ENCODE data around the gene CC2D1B. TPM values are rescaled to one million over a fixed set of nuclear protein-coding genes. Genes with fewer than 3 reads are reported as not detected.

Gene CC2D1B
- total and polyA plus RNA-seq, 9 of the 15 experiments (the other 6 are each of a cell fraction or from before 2014, with no cell fraction given), result 1.2 to 33.6 (median 25.5) TPM

DNA sequence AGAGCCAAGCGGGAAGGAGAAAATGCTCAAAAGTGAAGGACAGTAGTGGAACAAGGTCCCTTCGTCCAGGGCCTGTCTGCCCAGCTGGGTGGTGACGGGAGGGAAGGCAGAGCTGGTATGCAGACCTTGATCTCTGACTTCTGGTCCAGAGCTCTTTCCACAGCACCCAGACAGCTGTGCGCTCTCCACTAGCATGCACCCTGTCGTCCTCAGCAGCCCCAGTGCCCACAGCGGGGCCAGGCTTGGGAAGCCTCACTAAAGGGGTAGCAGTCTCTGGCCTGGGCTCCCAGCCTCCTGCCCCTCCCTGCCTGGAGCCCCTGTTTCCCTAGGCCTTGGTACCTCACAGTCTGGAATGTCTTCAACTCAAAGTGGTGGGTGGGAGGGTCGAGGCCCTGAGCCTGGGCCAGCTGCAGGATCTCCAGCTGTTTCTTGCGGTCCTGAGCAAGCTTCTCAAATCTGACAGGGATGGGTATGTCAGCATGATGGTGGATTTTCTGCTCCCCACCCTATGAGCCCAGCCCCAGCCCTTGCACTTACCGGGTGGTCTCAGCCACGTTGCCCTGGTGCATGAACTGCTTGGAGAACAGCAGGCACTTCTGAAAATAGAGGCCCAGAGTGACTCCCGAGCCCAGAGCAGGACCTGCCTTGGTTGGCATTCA lies 10.0 kb downstream of the CC2D1B start:
- 0 out of 2 replicates have a peak, but pooled peaks cover 3% of the 10 kb centered on the region for H4K20me1 ChIP-seq (replicated peaks; ENCODE audit: control insufficient read depth, insufficient read depth, low read length)
- no peak for ATAC-seq
- WGBS (ENCODE audit: insufficient coverage, low coverage, missing lambda C conversion rate), result 92% methylated on average over 10 of the region's 11 CpGs
- no peaks in the 10 kb centered on the region for H3K9me3 ChIP-seq (replicated peaks; ENCODE audit: control insufficient read depth, insufficient read depth, low read depth, low read length)
- no peaks in the 10 kb centered on the region; a peak in 1 of 5 replicates for H3K4me1 ChIP-seq (replicated peaks in 1 of 2; ENCODE audit: control insufficient read depth in 2 of 2, insufficient read depth in 2 of 2, low read length in 2 of 2)
- ChIA-PET CTCF (ENCODE audit: low intra/inter-chr PET ratio) (no interaction called here), POLR2A (interaction anchor here (1.2 kb wide), 1 partner anchor 26 kb away, joined by 3 read pairs; no protein-coding TSS in a partner anchor)
- no peak for DNase-seq (ENCODE audit: extremely low read depth in 1 of 4, low spot score in 3 of 4)
- H3K9me1 ChIP-seq (ENCODE audit: control insufficient read depth, insufficient read depth, low read length), result no peaks in the 10 kb centered on the region
- H3K4me2 ChIP-seq (ENCODE audit: insufficient read depth, low read length), result no peak overlapping the region
- no peak for FAIRE-seq
- intact Hi-C loops (cut with micrococcal nuclease), result no loop called here
- no peak overlapping the region for H3K4me3 ChIP-seq
- BruUV-seq (replicated peaks), result no TSS peak
- H3K27me3 ChIP-seq (ENCODE audit: control insufficient read depth in 2 of 2, insufficient read depth in 2 of 2, low read length in 2 of 2), result no peaks in the 10 kb centered on the region
- no peaks in the 10 kb centered on the region for H3K79me2 ChIP-seq (ENCODE audit: control insufficient read depth, insufficient read depth, low read length)
- TF ChIP-seq RBM22 (IDR thresholded peaks at IDR 0.05; ENCODE audit: low read depth, low read length, poor library complexity, severe bottlenecking), result peak; percentile 35
- peak; percentile 64; the same call in 1 of the 2 replicates for TF ChIP-seq POLR2G (IDR thresholded peaks at IDR 0.05; ENCODE audit: low read depth, low read length)
- no peak for TF ChIP-seq ZZZ3 (IDR thresholded peaks at IDR 0.05)
- TF ChIP-seq CREB5 (CRISPR knock-in tag; IDR thresholded peaks at IDR 0.05), result no peak
- no peak for TF ChIP-seq ZNF449 (CRISPR knock-in tag; IDR thresholded peaks at IDR 0.05)
- peak; percentile 14; the same call in 1 of the 2 replicates for TF ChIP-seq SUPT5H (IDR thresholded peaks at IDR 0.05)
- no peak for TF ChIP-seq TCF3 (CRISPR knock-in tag; IDR thresholded peaks at IDR 0.05)
- TF ChIP-seq RBFOX2 (IDR thresholded peaks at IDR 0.05; ENCODE audit: low read depth, low read length), result peak; percentile 60
- in situ Hi-C loops (cut with MboI), result no loop called here
- H3K9ac ChIP-seq (ENCODE audit: insufficient read depth in 1 of 2, low read depth in 2 of 2, low read length in 2 of 2), result 0 out of 4 replicates have a peak overlapping the region, but pooled peaks of 1 of the 2 experiments have one; percentile 60
- no peak overlapping the region for H2AFZ ChIP-seq (ENCODE audit: low read depth, low read length)
- H3K36me3 ChIP-seq (ENCODE audit: control insufficient read depth, insufficient read depth, low read length), result peaks cover 96% of the 10 kb centered on the region
- H3K27ac ChIP-seq (ENCODE audit: extremely low read depth, low read depth, low read length), result no peak overlapping the region
